GM18951 (cell line): ENCODE results near the gene RALGPS1.

Source experiments
- POLR2A ChIP-seq: IDR thresholded peaks from 4 replicates; pipeline ENCODE4 v1.6.1; 2011; ENCODE audit warnings: mild to moderate bottlenecking; ENCODE audit not compliant: insufficient read length, insufficient read depth; ENCODE audit errors: extremely low read depth
- in situ Hi-C: fragments of 300-500 bp; cut with MboI; formaldehyde crosslinking; loops from one replicate; pipeline ENCODE4 v1.12.0; 2022; ENCODE audit warnings: low sequenced_read_pairs, mixed read lengths, inconsistent platforms; ENCODE audit not compliant: unreplicated experiment

The RALGPS1 gene

DNA sequence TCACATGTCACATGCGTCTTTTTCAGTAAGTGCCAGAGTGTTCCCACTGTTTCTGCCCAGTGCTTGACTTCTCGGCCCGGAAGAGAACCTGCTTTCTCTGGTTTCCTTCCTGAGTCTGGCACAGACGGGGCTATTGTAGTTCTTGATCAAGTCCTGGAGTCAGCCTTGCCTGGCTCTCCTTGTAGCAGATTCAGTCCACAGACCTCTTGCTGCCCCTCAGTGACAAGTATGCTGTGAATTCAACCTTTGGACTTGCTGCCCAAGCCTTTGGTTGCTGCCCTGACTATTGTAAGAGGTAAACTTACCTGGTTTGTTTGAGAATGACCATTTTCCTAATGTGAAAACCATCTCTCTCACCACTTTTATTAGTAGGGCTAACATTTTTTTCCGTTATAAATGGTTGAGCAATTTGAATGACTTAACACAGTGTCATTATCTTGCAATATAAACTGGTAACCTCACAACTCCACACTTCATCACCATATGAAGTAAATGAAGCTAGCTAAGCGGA lies 29.4 kb upstream of the RALGPS1 start:
- in situ Hi-C loops = no loop called here
- no peak for TF ChIP-seq POLR2A

DNA sequence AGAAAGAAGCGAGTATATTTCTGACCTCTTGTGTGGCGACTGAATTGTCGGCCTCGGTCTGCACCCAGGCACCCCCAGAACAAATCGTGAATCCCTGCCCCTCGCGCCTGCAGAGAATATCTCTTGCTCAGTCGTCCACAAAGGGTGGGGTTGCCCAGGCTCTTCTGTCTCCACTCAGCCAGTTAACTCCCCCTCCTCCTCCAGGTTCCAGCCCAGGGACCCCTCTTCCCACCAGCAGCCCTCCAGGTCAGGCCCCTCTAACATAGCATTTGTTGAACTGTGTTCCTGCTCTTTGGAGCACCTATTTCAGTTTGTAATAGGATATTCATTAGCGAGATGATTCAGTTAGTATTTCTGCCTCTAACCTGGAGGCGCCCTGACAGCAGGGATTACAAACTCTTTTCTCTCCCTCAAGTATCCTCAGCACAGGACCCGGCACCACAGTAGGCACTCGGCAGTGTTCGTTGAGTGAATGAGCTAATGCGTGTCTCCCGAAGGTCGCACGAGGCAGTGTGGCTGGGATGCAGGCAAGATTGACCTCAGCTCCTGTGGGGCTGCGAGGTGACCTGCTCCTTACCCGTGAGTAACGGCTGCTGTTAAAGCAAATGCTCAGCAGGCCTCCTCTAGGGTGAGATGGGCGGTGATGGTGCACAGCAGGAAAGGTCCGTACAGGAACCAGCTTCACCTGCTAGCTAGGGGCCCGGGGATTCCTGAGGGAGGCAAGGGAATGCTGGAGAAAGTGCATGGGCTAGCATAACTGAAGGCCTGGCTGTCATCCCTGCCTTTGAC lies 28.4 kb upstream of the RALGPS1 start:
- in situ Hi-C loops = no loop called here
- no peak for TF ChIP-seq POLR2A

DNA sequence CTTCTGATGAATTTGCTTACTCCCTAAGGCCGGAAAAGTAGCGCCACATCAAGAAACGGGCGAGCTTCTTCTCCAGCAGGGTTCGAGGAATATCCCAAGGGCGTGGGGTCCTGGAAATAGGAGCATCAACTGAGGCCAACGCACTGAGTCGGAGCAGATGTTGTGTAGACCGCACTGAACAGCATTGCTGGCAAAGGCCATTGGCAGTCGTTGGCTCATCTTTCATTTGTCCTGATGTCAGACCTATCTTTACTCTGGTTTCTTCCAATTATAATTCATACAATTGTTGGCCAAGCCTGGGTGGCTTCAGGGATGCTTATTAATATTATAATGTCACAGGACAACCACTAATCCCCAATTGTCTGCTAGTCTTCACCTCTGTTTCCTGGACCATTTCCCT lies 27.7 kb upstream of the RALGPS1 start:
- in situ Hi-C loops = no loop called here
- no peak for TF ChIP-seq POLR2A

GRCh38 chr9:126891676-126892075 lies 22.9 kb upstream of the RALGPS1 start:
- in situ Hi-C loops = no loop called here
- no peak for TF ChIP-seq POLR2A

GRCh38 chr9:126893079-126893478 lies 21.5 kb upstream of the RALGPS1 start:
- no peak for TF ChIP-seq POLR2A

GRCh38 chr9:126894052-126894603 lies 20.5 kb upstream of the RALGPS1 start:
- in situ Hi-C loops = no loop called here
- TF ChIP-seq POLR2A = no peak

More at GRCh38 chr9:126893079-126893478, 21.5 kb upstream of the RALGPS1 start:
- in situ Hi-C loops = no loop called here

GRCh38 chr9:126902210-126902609 lies 12.4 kb upstream of the RALGPS1 start:
- TF ChIP-seq POLR2A = no peak
- in situ Hi-C loops = no loop called here

DNA sequence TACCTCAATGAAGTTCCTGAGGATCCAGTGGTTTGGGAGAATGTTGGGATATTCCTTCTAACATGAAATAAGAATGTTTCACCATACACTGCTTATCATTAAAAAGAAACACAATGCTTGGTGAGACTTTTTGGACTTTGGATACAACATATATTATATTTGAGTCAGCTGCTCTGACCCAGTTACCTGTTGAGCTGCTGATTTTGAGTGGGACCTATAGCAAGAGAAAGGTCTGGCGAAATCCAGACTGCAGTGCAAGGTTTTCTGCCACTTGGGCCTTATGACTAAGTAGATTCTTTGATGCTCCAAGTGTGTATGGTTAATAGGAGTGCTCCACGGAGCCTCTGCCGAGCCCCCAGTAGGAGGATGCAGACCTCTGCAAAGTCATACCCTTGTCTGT lies 10.0 kb upstream of the RALGPS1 start:
- in situ Hi-C loops = no loop called here
- TF ChIP-seq POLR2A = no peak

GRCh38 chr9:126906091-126906490 lies 8.5 kb upstream of the RALGPS1 start:
- in situ Hi-C loops = no loop called here
- TF ChIP-seq POLR2A = no peak

DNA sequence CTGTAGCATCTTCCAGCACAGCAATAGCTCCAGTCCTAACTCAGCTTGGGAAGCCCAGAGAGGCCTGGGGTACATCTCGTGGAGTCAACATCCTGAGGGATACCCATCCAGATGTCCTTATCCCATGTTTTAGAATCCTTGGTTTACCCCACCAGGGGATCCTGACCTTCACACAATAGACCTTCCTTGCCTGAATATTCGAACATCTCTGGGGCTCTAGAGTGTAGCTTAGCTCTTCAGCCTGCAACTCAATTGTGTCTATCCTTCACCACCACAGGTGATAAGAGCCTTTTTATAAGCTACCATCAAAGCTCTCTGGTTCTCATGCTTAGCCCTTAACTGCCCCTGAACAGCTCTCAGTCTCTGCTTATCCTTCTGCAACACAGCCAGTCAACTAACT lies 7.5 kb upstream of the RALGPS1 start:
- no peak for TF ChIP-seq POLR2A
- in situ Hi-C loops = no loop called here

GRCh38 chr9:126915281-126915816 lies 767 bp downstream of the RALGPS1 start:
- in situ Hi-C loops = no loop called here
- TF ChIP-seq POLR2A = no peak

DNA sequence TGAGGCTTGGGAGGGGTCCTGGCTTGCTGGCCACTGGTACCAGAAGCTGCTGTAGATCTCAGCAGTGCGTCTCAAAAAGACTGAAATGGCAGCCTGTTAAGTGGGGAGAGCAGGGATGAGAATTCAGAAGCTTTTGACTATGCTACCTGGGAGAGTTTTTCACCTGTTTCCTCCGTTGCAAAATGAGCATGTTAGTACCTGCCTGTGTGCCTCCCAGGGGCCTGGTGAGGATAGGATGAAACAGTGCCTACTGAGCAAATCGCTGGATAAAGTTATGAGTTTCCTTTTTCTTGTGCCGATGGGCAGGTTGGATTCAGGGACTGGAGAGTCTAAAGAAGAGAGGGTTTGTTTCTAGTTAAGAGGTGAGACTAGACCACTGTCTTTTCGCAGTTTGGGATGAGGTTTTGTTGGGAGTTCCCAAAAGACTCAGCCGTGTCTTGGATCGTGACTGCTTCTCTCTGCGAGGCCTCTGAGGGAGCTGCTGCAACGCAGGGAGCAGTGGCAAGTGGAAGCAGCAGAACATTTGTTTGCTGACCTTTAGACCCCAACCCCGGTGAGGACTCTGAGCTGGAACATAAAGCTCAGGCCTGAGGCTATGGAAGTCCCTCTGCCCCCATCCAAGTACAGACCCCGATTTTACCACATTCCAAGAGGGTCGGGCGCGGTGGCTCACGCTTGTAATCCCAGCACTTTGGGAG lies 1.4 kb downstream of the RALGPS1 start:
- TF ChIP-seq POLR2A = no peak
- in situ Hi-C loops = no loop called here

DNA sequence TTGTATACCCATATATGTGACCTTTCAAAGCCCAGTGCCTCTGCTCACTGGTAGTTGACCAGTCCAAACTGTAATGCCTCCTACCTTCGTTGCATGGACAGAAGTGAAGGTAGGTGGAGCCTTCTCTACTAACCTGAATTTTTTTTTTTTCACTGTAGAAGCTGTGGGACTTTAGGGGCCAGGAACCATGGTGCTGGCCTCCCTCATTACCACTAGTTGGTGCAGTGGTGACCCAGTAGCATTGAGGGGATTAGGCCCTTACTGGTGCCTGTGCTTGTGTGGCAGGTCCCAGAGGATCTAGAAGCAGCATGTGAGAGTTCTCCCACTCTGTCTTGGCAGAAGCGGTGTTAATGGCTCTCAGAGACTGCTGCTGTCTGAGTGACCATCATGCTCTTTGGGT lies 2.3 kb downstream of the RALGPS1 start:
- in situ Hi-C loops = no loop called here

GRCh38 chr9:126919193-126919592 lies 4.6 kb downstream of the RALGPS1 start:
- no peak for TF ChIP-seq POLR2A
- in situ Hi-C loops = no loop called here

More for the DNA sequence above, 2.3 kb downstream of the RALGPS1 start:
- no peak for TF ChIP-seq POLR2A

- no peak for TF ChIP-seq POLR2A
- in situ Hi-C loops = no loop called here
Measured at GRCh38 chr9:126925876-126926275, 11.3 kb downstream of the RALGPS1 start.
